Tibial nerve (tissue), 4 donors: ENCODE data around the gene LRRC59.

Source experiments
- CTCF ChIP-seq, 5 experiments: fragments of 200-600 bp in 3 of 5; fragments of 450-650 bp in 2 of 5; sonication (generic) in 3 of 5; IDR thresholded peaks; one replicate each; pipeline ENCODE4 v1.5.1; 2016 to 2019; ENCODE audit warnings: antibody characterized with exemption in 5 of 5, mild to moderate bottlenecking in 3 of 5, moderate library complexity in 2 of 5
- EP300 ChIP-seq, 2 donors: sonication (generic); formaldehyde crosslinking; IDR thresholded peaks; one replicate each; pipeline ENCODE4 v1.6.1; 2017; ENCODE audit warnings: antibody characterized with exemption in 2 of 2, mild to moderate bottlenecking in 1 of 2
- POLR2A ChIP-seq, 2 donors: fragments of 450-650 bp; IDR thresholded peaks; one replicate each; pipeline ENCODE4 v1.6.1; 2017; ENCODE audit warnings: antibody characterized with exemption in 2 of 2, mild to moderate bottlenecking in 2 of 2, moderate library complexity in 2 of 2

- TF ChIP-seq CTCF (IDR thresholded peaks at IDR 0.05) (no peak), POLR2A (IDR thresholded peaks at IDR 0.05) (no peak), EP300 (IDR thresholded peaks at IDR 0.05) (no peak)
These were observed 16.7 kb downstream of the LRRC59 start for GRCh38 chr17:50380369-50381259.
